Glomerular visceral epithelial cell (primary cell): ENCODE data around the gene CELA2B.

Source experiments
- DNase-seq: peaks from one replicate; pipeline ENCODE4 v3.0.0-alpha.2; 2016; ENCODE audit errors: extremely low spot score

CELA2B gene

GRCh38 chr1:15525050-15526020 lies 49.4 kb downstream of the CELA2B start:
- DNase-seq: no peak

- DNase-seq: no peak
Measured at GRCh38 chr1:15526021-15526489, 50.2 kb downstream of the CELA2B start.

- peak; percentile 100 for DNase-seq
Measured at GRCh38 chr1:15526490-15527339, 50.8 kb downstream of the CELA2B start, which contains the start of gene DNAJC16. Gene DNAJC16 (plus strand): TSS chr1:15526848. CDS start chr1:15529106, 2,258 bp downstream.

GRCh38 chr1:15531003-15531402 lies 55.1 kb downstream of the CELA2B start:
- peak; percentile 82 for DNase-seq

- DNase-seq: no peak
Measured at GRCh38 chr1:15531682-15532081, 55.8 kb downstream of the CELA2B start.

- DNase-seq: no peak
Measured at GRCh38 chr1:15538771-15539170, 62.9 kb downstream of the CELA2B start.

- DNase-seq: peak; percentile 11
Measured at GRCh38 chr1:15540186-15540585, 64.3 kb downstream of the CELA2B start.
